Measurements from ENCODE around the gene ABLIM2. TPM values are rescaled to one million over a fixed set of nuclear protein-coding genes. Genes with fewer than 3 reads are reported as not detected.

The ABLIM2 gene
- total RNA-seq, 4 donors from 2014 or later = 10.6 to 31.7 (median 20.3) TPM

GRCh38 chr4:8097721-8098345, 60.8 kb downstream of the ABLIM2 start:
- DNase-seq (ENCODE audit: low spot score in 2 of 2) = no peak
- 84 to 92% methylated on average over 8 of the region's 8 CpGs for WGBS, 2 donors
- H3K4me3 ChIP-seq (ENCODE audit: low read depth, poor library complexity, severe bottlenecking) = no peak overlapping the region
- intact Hi-C loops (cut with DNase I; ENCODE audit: low total_unique reads) = no loop called here
- TF ChIP-seq POLR2A (IDR thresholded peaks at IDR 0.05) = no peak
- TF ChIP-seq, protein P1, sequence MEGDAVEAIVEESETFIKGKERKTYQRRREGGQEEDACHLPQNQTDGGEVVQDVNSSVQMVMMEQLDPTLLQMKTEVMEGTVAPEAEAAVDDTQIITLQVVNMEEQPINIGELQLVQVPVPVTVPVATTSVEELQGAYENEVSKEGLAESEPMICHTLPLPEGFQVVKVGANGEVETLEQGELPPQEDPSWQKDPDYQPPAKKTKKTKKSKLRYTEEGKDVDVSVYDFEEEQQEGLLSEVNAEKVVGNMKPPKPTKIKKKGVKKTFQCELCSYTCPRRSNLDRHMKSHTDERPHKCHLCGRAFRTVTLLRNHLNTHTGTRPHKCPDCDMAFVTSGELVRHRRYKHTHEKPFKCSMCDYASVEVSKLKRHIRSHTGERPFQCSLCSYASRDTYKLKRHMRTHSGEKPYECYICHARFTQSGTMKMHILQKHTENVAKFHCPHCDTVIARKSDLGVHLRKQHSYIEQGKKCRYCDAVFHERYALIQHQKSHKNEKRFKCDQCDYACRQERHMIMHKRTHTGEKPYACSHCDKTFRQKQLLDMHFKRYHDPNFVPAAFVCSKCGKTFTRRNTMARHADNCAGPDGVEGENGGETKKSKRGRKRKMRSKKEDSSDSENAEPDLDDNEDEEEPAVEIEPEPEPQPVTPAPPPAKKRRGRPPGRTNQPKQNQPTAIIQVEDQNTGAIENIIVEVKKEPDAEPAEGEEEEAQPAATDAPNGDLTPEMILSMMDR (IDR thresholded peaks at IDR 0.05) = no peak

DNA sequence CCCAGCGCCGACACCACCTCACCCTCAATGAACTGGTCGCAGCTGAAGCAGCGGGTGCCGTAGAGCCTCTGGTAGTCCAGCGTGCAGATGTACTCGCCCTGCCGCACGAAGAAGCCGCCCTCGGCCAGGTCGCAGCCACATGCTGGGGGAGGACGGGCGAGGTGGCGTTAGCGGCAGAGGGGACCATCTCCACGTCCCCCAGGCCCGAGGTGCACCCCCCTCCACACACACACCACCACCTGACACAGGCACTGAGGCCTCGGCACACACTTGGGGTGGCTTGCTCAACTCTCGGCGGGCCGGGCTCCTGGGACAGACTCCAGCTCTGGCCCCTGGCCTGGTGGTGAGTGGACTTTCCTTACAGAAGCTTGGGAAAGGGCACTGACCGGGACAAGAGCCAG, 61.5 kb downstream of the ABLIM2 start:
- intact Hi-C loops (cut with DNase I; ENCODE audit: low total_unique reads) = no loop called here
- 93 to 100% methylated on average over 3 to 23 of the region's 23 CpGs for WGBS, 2 donors
- TF ChIP-seq, protein P1 (IDR thresholded peaks at IDR 0.05) = no peak
- no peak for TF ChIP-seq POLR2A (IDR thresholded peaks at IDR 0.05)
- H3K4me3 ChIP-seq (ENCODE audit: low read depth, poor library complexity, severe bottlenecking) = no peak overlapping the region
- no peak for DNase-seq (ENCODE audit: low spot score in 2 of 2)

DNA sequence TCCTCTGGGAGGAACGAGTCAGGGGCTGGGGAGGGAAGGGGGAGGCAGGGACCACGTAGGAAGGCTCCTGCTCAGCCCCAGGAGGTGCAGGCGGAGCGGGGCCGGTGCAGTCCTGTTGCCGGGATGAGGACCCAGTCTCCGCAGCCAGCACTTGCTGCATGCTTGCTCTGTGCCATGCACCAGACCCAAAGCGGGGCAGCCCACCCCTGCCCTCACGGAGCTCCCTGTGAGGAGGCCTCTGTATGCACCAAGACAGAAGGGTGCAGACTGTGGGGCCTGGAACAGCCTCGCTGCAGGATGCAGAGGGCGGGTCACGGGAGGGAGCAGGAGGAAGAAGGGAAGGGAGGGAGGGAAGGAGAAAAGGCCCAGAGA, 61.9 kb downstream of the ABLIM2 start:
- intact Hi-C loops (cut with DNase I; ENCODE audit: low total_unique reads) = no loop called here
- DNase-seq (ENCODE audit: low spot score in 2 of 2) = no peak
- WGBS, 2 donors = 79 to 84% methylated on average over 12 of the region's 12 CpGs
- no peak overlapping the region for H3K4me3 ChIP-seq (ENCODE audit: low read depth, poor library complexity, severe bottlenecking)
- TF ChIP-seq POLR2A (IDR thresholded peaks at IDR 0.05) = no peak
- TF ChIP-seq, protein P1 (IDR thresholded peaks at IDR 0.05) = no peak

GRCh38 chr4:8095956-8096689, 62.5 kb downstream of the ABLIM2 start:
- intact Hi-C loops (cut with DNase I; ENCODE audit: low total_unique reads) = no loop called here
- 88 to 89% methylated on average over 21 of the region's 21 CpGs for WGBS, 2 donors
- H3K4me3 ChIP-seq (ENCODE audit: low read depth, poor library complexity, severe bottlenecking) = no peak overlapping the region
- TF ChIP-seq, protein P1 (IDR thresholded peaks at IDR 0.05) = no peak
- no peak for TF ChIP-seq POLR2A (IDR thresholded peaks at IDR 0.05)
- DNase-seq (ENCODE audit: low spot score in 2 of 2) = no peak

DNA sequence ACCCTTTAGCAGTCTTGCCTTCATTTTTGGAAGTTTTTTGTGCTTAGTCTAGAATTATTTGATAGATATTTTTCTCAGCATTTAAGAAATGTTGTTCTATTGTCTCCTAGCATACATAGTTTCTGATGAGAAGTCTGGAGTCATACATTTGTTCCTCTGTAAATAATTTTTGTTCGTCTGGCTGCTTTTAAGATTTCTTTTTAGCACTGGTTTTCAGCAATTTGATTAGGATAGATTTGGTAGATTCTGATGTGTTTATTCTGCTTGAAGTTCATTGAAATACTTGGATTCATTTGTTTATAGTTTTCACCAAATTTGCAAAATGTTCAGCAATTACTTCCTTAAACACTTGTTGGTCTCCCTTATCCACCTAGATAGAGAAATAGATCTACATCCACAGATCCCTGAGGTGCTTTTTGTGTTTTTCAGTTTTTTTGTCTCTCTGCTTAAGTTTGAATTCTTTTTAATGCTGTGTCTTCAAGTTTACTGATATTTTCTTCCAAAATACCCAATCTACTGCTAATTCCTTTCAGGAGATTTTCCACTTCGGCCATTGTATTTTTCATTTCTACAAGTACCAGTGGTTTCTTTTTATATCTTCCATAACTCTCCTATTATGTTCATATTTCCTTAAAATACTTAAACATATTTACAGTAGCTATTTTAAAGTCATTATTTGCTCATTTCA, 64.9 kb downstream of the ABLIM2 start:
- intact Hi-C loops (cut with DNase I; ENCODE audit: low total_unique reads) = no loop called here
- no peak for TF ChIP-seq POLR2A (IDR thresholded peaks at IDR 0.05)
- TF ChIP-seq, protein P1 (IDR thresholded peaks at IDR 0.05) = no peak
- DNase-seq (ENCODE audit: low spot score in 2 of 2) = no peak
- 97 to 98% methylated on average over 2 of the region's 2 CpGs for WGBS, 2 donors
- no peak overlapping the region for H3K4me3 ChIP-seq (ENCODE audit: low read depth, poor library complexity, severe bottlenecking)

Data from lower leg skin (tissue), 4 donors.